ENCODE data around the gene KLHL35. TPM values are rescaled to one million over a fixed set of nuclear protein-coding genes. Genes with fewer than 3 reads are reported as not detected.

The KLHL35 gene
- total RNA-seq, 4 donors from 2014 or later = 2.5 TPM; not detected in 3

GRCh38 chr11:75468534-75469340, 35.7 kb upstream of the KLHL35 start:
- no peak overlapping the region for H3K4me3 ChIP-seq
- no peaks in the 10 kb centered on the region for H3K36me3 ChIP-seq
- peak; percentile 92 to 93 for DNase-seq
- peak overlapping the region; percentile 73 to 81 for H3K27ac ChIP-seq
- peaks cover 5 to 12% of the 10 kb centered on the region in 2 donors for H3K4me1 ChIP-seq
- H3K27me3 ChIP-seq = no peaks in the 10 kb centered on the region
- no peak for TF ChIP-seq POLR2A (IDR thresholded peaks at IDR 0.05)
- TF ChIP-seq, protein P1, sequence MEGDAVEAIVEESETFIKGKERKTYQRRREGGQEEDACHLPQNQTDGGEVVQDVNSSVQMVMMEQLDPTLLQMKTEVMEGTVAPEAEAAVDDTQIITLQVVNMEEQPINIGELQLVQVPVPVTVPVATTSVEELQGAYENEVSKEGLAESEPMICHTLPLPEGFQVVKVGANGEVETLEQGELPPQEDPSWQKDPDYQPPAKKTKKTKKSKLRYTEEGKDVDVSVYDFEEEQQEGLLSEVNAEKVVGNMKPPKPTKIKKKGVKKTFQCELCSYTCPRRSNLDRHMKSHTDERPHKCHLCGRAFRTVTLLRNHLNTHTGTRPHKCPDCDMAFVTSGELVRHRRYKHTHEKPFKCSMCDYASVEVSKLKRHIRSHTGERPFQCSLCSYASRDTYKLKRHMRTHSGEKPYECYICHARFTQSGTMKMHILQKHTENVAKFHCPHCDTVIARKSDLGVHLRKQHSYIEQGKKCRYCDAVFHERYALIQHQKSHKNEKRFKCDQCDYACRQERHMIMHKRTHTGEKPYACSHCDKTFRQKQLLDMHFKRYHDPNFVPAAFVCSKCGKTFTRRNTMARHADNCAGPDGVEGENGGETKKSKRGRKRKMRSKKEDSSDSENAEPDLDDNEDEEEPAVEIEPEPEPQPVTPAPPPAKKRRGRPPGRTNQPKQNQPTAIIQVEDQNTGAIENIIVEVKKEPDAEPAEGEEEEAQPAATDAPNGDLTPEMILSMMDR (IDR thresholded peaks at IDR 0.05) = no peak
- intact Hi-C loops (cut with DNase I; ENCODE audit: low total_unique reads) = no loop called here
- no peaks in the 10 kb centered on the region for H3K9me3 ChIP-seq

DNA sequence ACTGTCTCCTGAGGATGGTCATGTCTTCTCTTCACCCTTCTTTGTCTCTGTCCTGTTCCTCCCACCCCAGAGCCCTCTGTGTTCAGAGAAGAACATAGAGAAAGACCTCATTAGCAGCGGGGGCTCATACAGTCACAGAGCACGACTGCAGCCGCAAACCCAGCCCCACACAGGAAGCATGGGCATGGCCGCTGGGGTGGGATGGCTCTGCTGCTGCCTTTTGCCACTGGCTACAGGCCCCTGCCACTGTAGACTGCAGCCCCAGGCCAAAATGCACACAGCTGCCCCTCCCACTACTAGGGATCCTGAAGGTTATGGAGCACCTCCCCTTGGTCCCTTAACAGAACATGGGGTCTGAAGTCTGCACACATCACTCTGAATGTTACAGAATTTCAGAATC, 34.9 kb upstream of the KLHL35 start:
- intact Hi-C loops (cut with DNase I; ENCODE audit: low total_unique reads) = no loop called here
- TF ChIP-seq POLR2A (IDR thresholded peaks at IDR 0.05) = no peak
- TF ChIP-seq, protein P1 (IDR thresholded peaks at IDR 0.05) = no peak
- H3K9me3 ChIP-seq = no peaks in the 10 kb centered on the region
- no peak for DNase-seq
- peak overlapping the region; percentile 73 to 81 for H3K27ac ChIP-seq
- no peaks in the 10 kb centered on the region for H3K27me3 ChIP-seq
- peaks cover 5 to 12% of the 10 kb centered on the region in 2 donors for H3K4me1 ChIP-seq
- H3K36me3 ChIP-seq = no peaks in the 10 kb centered on the region
- H3K4me3 ChIP-seq = no peak overlapping the region

GRCh38 chr11:75467311-75467710, 34.3 kb upstream of the KLHL35 start:
- intact Hi-C loops (cut with DNase I; ENCODE audit: low total_unique reads) = no loop called here
- Histone ChIP-seq H3K27ac (peak overlapping the region in 1 of 2 donors; percentile 81), H3K36me3 (no peaks in the 10 kb centered on the region), H3K9me3 (no peaks in the 10 kb centered on the region), H3K27me3 (no peaks in the 10 kb centered on the region), H3K4me1 (peaks cover 5 to 12% of the 10 kb centered on the region in 2 donors), H3K4me3 (no peak overlapping the region)
- no peak for TF ChIP-seq POLR2A (IDR thresholded peaks at IDR 0.05)
- TF ChIP-seq, protein P1 (IDR thresholded peaks at IDR 0.05) = no peak
- DNase-seq = no peak

GRCh38 chr11:75465701-75466531, 32.9 kb upstream of the KLHL35 start:
- DNase-seq = no peak
- intact Hi-C loops (cut with DNase I; ENCODE audit: low total_unique reads) = no loop called here
- no peaks in the 10 kb centered on the region for H3K9me3 ChIP-seq
- no peaks in the 10 kb centered on the region for H3K27me3 ChIP-seq
- no peak overlapping the region for H3K27ac ChIP-seq
- TF ChIP-seq POLR2A (IDR thresholded peaks at IDR 0.05) = no peak
- TF ChIP-seq, protein P1 (IDR thresholded peaks at IDR 0.05) = no peak
- H3K4me1 ChIP-seq = peaks cover 5 to 12% of the 10 kb centered on the region in 2 donors
- H3K4me3 ChIP-seq = no peak overlapping the region
- no peaks in the 10 kb centered on the region for H3K36me3 ChIP-seq

Data from uterus (tissue), 4 donors.